ENCODE results near the gene KLHL13. TPM values are rescaled to one million over a fixed set of nuclear protein-coding genes. Genes with fewer than 3 reads are reported as not detected.

Gene KLHL13
- total and polyA plus RNA-seq, 2 of the 8 experiments (the other 6 are each of a cell fraction or from before 2014, with no cell fraction given): 6.4 to 12.8 TPM

DNA sequence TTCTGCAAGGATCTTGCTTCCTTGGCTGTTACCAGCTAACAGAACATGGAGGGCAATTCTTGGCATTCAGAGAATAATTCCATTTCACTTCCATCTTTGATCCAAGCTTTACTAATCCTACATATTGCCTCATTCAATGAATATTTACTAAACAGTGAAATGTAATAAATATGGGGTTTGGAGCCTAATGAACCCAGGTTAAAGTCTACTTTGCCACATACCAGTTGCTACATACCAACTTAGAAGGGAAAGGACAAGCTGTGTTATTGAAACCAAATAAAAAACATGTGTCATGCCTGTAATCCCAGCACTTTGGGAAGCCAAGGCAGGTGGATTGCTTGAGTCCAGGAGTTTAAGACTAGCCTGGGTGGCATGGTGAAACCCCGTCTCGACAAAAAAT lies 265.6 kb downstream of the KLHL13 start (continued):
- TF ChIP-seq HDAC6 (IDR thresholded peaks at IDR 0.05; ENCODE audit: low read depth, low read length): no peak
- TF ChIP-seq CHD1 (IDR thresholded peaks at IDR 0.05; ENCODE audit: low read depth, low read length): no peak
- TF ChIP-seq ATF3 (IDR thresholded peaks at IDR 0.05; ENCODE audit: insufficient read depth, low read depth, low read length): no peak

Small RNA genes lying within 50 kb of the gene (small RNA-seq; reads per million reads assigned to genes)
- not detected for gene RF00019 (ENCODE audit: insufficient read depth)
- not detected for gene TUBB4BP3 (ENCODE audit: insufficient read depth)

Other genes with a start within 250 kb of the KLHL13 start
- 17.1 and 17.2 TPM in 2 replicates for gene WDR44, start 229.3 kb upstream of the KLHL13 start, total RNA-seq (2021; fragmentation: NEBNext Ultra II Directional; extraction: Animal tissue kit (Norgen Biotek cat#: 25700))
- 4.4 and 5.1 TPM in 2 replicates for gene WDR44, start 229.3 kb upstream of the KLHL13 start, polyA plus RNA-seq (2011; rRNA removed)

Data from H1 (cell line).